HFFc6 (cell line): Measurements from ENCODE around the gene TLE5. TPM values are rescaled to one million over a fixed set of nuclear protein-coding genes. Genes with fewer than 3 reads are reported as not detected.

Experiments used
- DNase-seq: peaks from one replicate; pipeline ENCODE4 v3.0.0-alpha.2; 2018
- H3K27ac Mint-ChIP-seq: 2 replicates; pipeline ENCODE4 v1.8.0; 2020; ENCODE audit warnings: mild to moderate bottlenecking, mixed read lengths
- H3K27me3 Mint-ChIP-seq: 2 replicates; pipeline ENCODE4 v1.8.0; 2021; ENCODE audit warnings: mild to moderate bottlenecking, moderate library complexity, mixed read lengths; ENCODE audit not compliant: insufficient read depth
- H3K36me3 Mint-ChIP-seq: 2 replicates; pipeline ENCODE4 v1.8.0; 2021; ENCODE audit warnings: low read depth, mixed read lengths
- H3K4me1 Mint-ChIP-seq: 2 replicates; pipeline ENCODE4 v1.8.0; 2020; ENCODE audit warnings: low read depth, mixed read lengths
- H3K4me3 Mint-ChIP-seq: 2 replicates; pipeline ENCODE4 v1.8.0; 2020; ENCODE audit warnings: mild to moderate bottlenecking, moderate library complexity, mixed read lengths
- H3K9me3 Mint-ChIP-seq: 2 replicates; pipeline ENCODE4 v1.8.0; 2020; ENCODE audit warnings: mild to moderate bottlenecking, mixed read lengths
- total RNA-seq, 6 experiments: library from RNA; stranded (reverse); fragmentation: NEBNext Ultra II Directional; extraction: Animal tissue kit (Norgen Biotek cat#: 25700); gene quantifications; 2 replicates in 1 of 6; 3 replicates in 5 of 6; pipeline ENCODE4 v1.2.3, GENCODE V29; 2021
- TF ChIP-seq, protein P1 (sequence below): fragments of 200-600 bp; sonication (generic); IDR thresholded peaks from 2 replicates; pipeline ENCODE4 v1.5.0; 2021; ENCODE audit warnings: antibody characterized with exemption, mild to moderate bottlenecking

TLE5 gene
- total RNA-seq, 6 experiments from 2014 or later: 332 to 383 (median 356) TPM

DNA sequence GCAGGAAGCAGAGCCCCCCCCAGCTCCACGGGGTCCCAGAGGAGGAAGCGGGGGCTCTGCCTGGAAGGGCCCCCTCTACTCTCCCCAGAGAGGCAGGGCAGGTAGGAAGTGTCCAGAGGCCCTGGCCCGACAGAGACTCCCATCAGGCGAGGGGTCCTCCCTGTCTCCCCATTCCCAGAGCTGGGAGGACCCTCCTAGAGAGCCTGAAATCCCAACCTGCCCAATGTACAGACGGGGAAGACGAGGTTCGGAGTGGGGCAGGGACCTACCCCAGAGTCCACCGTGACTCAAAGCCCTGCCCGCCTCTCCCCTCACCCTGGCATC lies 34.4 kb downstream of the TLE5 start:
- Mint-ChIP-seq H3K27ac (no peak overlapping the region), H3K36me3 (no peaks in the 10 kb centered on the region), H3K9me3 (no peaks in the 10 kb centered on the region), H3K27me3 (peaks cover 52% of the 10 kb centered on the region), H3K4me3 (no peak overlapping the region), H3K4me1 (peaks cover 13% of the 10 kb centered on the region)
- TF ChIP-seq, protein P1, sequence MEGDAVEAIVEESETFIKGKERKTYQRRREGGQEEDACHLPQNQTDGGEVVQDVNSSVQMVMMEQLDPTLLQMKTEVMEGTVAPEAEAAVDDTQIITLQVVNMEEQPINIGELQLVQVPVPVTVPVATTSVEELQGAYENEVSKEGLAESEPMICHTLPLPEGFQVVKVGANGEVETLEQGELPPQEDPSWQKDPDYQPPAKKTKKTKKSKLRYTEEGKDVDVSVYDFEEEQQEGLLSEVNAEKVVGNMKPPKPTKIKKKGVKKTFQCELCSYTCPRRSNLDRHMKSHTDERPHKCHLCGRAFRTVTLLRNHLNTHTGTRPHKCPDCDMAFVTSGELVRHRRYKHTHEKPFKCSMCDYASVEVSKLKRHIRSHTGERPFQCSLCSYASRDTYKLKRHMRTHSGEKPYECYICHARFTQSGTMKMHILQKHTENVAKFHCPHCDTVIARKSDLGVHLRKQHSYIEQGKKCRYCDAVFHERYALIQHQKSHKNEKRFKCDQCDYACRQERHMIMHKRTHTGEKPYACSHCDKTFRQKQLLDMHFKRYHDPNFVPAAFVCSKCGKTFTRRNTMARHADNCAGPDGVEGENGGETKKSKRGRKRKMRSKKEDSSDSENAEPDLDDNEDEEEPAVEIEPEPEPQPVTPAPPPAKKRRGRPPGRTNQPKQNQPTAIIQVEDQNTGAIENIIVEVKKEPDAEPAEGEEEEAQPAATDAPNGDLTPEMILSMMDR: no peak
- no peak for DNase-seq

DNA sequence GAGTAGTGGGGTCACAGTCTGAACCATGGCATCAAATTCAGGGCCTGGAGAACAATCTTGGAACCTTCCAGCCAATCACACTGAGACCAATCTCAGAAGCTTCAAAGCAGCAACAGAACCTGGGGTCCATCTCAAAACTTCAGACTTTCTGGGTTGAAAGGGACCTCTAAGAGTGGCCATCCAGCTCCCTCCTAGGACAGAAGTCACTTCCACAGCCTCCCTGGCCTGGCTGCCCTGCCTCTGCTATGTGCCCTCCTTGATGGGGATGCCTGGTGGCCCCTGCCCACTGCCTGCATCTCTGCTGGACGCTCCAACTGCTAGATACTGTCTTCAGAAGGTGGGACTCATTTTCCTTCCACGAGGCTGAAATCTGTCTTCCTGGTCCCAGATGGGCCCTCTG lies 35.0 kb downstream of the TLE5 start:
- Mint-ChIP-seq H3K27me3 (peaks cover 48% of the 10 kb centered on the region), H3K9me3 (no peaks in the 10 kb centered on the region), H3K36me3 (no peaks in the 10 kb centered on the region), H3K4me1 (peaks cover 13% of the 10 kb centered on the region), H3K4me3 (no peak overlapping the region), H3K27ac (no peak overlapping the region)
- TF ChIP-seq, protein P1: no peak
- no peak for DNase-seq

DNA sequence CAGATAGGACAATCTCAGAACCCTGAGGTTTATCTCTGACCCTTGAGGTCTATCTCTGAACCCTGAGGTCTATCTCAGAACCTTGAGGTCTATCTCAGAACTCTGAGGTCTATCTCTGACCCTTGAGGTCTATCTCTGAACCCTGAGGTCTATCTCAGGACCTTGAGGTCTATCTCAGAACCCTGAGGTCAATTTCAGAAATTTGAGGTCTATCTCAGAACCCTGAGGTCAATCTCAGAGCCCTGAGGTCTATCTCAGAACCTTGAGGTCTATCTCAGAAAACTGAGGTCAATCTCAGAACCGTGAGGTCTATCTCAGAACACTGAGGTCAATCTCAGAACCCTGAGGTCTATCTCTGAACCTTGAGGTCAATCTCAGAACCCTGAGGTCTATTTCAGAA lies 35.5 kb downstream of the TLE5 start:
- Mint-ChIP-seq H3K9me3 (no peaks in the 10 kb centered on the region), H3K4me3 (no peak overlapping the region), H3K36me3 (no peaks in the 10 kb centered on the region), H3K27me3 (peaks cover 48% of the 10 kb centered on the region), H3K27ac (no peak overlapping the region), H3K4me1 (peaks cover 13% of the 10 kb centered on the region)
- DNase-seq: no peak
- TF ChIP-seq, protein P1: no peak

DNA sequence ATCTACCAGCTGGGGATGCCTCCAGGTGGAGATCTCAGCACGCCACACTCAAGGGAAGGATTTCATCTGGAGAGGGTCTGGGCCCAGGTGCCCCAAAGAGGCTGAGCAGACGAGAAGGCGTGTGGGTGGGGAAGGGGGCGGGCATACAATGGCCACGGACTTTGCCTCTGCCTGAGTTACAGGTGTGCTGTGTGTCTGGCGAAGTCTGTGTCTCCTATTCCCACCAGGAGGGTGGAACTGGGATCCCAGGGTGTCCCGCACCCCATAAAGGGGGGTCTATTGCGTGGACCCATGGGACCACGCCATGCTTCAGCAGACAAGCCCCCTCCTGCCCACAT lies 36.8 kb downstream of the TLE5 start:
- Mint-ChIP-seq H3K9me3 (no peaks in the 10 kb centered on the region), H3K27ac (no peak overlapping the region), H3K27me3 (peaks cover 43% of the 10 kb centered on the region), H3K4me1 (peaks cover 6% of the 10 kb centered on the region), H3K4me3 (no peak overlapping the region), H3K36me3 (no peaks in the 10 kb centered on the region)
- no peak for DNase-seq
- TF ChIP-seq, protein P1: no peak

DNA sequence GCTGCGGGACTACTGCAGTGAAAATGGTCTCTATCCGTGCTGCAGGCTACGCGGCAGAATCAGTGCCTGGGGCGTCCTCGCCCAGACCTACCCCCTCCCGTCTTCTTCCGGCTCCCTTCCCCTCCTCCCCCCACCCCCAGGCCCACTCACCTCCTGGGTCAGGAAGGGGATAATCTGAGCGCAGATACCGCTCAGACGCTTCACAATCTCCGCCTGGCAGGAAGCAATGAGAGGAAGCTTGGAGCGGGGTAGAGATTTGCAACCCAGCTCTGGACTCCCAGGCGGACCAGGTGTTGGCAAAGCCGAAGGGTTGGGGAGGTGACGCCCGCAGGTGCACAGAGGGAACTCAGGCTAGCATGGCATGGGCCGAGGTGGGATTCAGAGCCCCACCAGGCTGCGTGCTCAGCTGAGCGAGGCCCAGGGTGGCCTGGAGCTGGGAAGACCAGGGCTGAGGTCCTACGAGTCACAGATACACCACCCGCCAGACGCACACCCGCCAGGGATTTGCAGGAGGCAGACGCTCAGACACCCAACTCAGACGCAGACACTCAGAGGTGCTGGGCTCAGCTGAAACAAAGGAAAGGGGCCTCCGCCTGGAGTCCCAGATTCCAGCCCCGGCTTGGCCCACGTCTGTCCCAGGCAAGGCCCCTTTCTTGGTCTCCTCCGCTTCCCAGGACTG lies 37.3 kb downstream of the TLE5 start:
- H3K9me3 Mint-ChIP-seq: no peaks in the 10 kb centered on the region
- no peaks in the 10 kb centered on the region for H3K36me3 Mint-ChIP-seq
- TF ChIP-seq, protein P1: no peak
- DNase-seq: no peak
- no peak overlapping the region for H3K27ac Mint-ChIP-seq
- peaks cover 43% of the 10 kb centered on the region for H3K27me3 Mint-ChIP-seq
- H3K4me3 Mint-ChIP-seq: no peak overlapping the region
- peaks cover 1% of the 10 kb centered on the region for H3K4me1 Mint-ChIP-seq

DNA sequence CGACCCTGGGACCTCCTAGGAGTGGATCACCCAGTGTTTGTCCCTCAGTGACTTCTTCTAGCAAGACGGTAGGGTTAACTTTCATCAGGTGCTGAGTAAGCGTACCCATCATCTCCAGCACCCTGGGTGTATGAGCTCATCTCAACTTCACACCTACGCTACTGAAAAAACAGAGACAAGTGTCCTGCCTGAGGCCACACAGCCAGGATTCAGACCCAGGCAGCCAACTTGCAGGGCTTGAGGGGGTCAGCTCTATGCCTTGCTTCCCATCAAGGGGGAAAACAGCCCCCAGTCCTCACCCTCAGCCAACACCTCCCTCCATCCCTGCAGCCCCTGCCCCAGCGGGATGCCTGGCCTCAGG lies 37.8 kb downstream of the TLE5 start:
- DNase-seq: no peak
- H3K27ac Mint-ChIP-seq: no peak overlapping the region
- peaks cover 38% of the 10 kb centered on the region for H3K27me3 Mint-ChIP-seq
- H3K36me3 Mint-ChIP-seq: no peaks in the 10 kb centered on the region
- TF ChIP-seq, protein P1: no peak
- H3K9me3 Mint-ChIP-seq: no peaks in the 10 kb centered on the region
- no peak overlapping the region for H3K4me3 Mint-ChIP-seq
- H3K4me1 Mint-ChIP-seq: no peaks in the 10 kb centered on the region
